Nephron progenitor cell (in vitro differentiated cells): ENCODE data around the gene GCH1.

Source experiments
- DNase-seq: peaks from one replicate; pipeline ENCODE4 v3.0.0; 2021
- H3K27ac Mint-ChIP-seq: 2 replicates; pipeline ENCODE4 v1.8.0; 2021; ENCODE audit warnings: mild to moderate bottlenecking, moderate library complexity, mixed read lengths
- H3K27me3 Mint-ChIP-seq: 2 replicates; pipeline ENCODE4 v1.8.0; 2021; ENCODE audit warnings: mild to moderate bottlenecking, low read depth, mixed read lengths; ENCODE audit not compliant: poor library complexity
- H3K36me3 Mint-ChIP-seq: 2 replicates; pipeline ENCODE4 v1.8.0; 2021; ENCODE audit warnings: low read depth, mixed read lengths
- H3K4me1 Mint-ChIP-seq: 2 replicates; pipeline ENCODE4 v1.8.0; 2021; ENCODE audit warnings: mixed read lengths
- H3K4me3 Mint-ChIP-seq: 2 replicates; pipeline ENCODE4 v1.8.0; 2021; ENCODE audit warnings: mild to moderate bottlenecking, moderate library complexity, mixed read lengths
- H3K9me3 Mint-ChIP-seq: 2 replicates; pipeline ENCODE4 v1.8.0; 2021; ENCODE audit warnings: mild to moderate bottlenecking, moderate library complexity, mixed read lengths
- CTCF ChIP-seq: fragments of 200-600 bp; sonication (generic); IDR thresholded peaks from 2 replicates; pipeline ENCODE4 v1.5.0; 2021; ENCODE audit warnings: antibody characterized with exemption

GCH1 gene

DNA sequence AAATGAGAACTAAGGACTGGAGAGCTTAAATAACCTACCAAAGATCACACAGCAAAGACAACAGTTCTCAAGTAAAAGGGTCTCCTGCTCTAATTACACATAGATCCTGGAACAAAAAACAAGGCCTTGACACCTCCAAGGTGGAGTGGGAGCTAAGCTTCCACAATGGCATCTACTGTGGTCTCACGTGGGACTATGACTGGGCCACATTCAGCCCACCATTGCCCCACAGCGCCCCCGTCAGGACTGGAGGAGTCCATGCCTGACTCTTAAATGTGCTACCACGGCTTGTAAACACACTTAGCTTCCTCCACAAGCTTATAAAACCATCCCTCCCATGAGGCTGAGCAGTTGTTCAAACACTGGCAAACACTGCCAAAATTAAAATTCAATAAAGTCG is 88.5 kb downstream of the GCH1 start:
- H3K27ac Mint-ChIP-seq: no peak overlapping the region
- no peaks in the 10 kb centered on the region for H3K36me3 Mint-ChIP-seq
- no peak overlapping the region for H3K4me3 Mint-ChIP-seq
- no peaks in the 10 kb centered on the region for H3K9me3 Mint-ChIP-seq
- H3K27me3 Mint-ChIP-seq: peaks cover 20% of the 10 kb centered on the region
- no peak for DNase-seq
- H3K4me1 Mint-ChIP-seq: peaks cover 24% of the 10 kb centered on the region
- peak; percentile 9 for TF ChIP-seq CTCF

DNA sequence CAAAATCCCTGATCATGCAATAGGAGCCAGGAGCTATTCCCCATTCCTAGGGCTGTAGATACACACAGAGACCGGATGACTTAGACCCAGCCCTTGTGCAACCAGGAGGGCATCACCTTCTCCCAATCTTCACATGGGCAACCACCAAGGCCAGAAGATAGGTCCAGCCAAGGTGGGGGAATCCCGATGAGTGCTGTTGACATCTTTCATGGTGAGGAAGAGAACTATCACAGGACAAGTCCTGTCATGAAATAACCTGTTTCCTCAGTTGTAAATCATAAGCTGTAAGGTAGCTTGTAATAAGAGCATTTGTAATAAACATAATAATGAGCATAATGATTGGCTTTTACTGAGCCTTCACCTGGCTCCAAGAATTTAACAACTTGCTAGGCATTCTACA is 89.5 kb downstream of the GCH1 start:
- no peaks in the 10 kb centered on the region for H3K9me3 Mint-ChIP-seq
- H3K4me3 Mint-ChIP-seq: no peak overlapping the region
- H3K27ac Mint-ChIP-seq: no peak overlapping the region
- H3K27me3 Mint-ChIP-seq: peaks cover 23% of the 10 kb centered on the region
- H3K36me3 Mint-ChIP-seq: no peaks in the 10 kb centered on the region
- no peak for DNase-seq
- no peak for TF ChIP-seq CTCF
- peaks cover 14% of the 10 kb centered on the region for H3K4me1 Mint-ChIP-seq

- Mint-ChIP-seq H3K27ac (no peak overlapping the region), H3K4me1 (peaks cover 12% of the 10 kb centered on the region), H3K4me3 (no peak overlapping the region), H3K27me3 (peaks cover 27% of the 10 kb centered on the region), H3K36me3 (no peaks in the 10 kb centered on the region), H3K9me3 (no peaks in the 10 kb centered on the region)
- no peak for TF ChIP-seq CTCF
- no peak for DNase-seq
Observed at GRCh38 chr14:54812617-54813016, 90.0 kb downstream of the GCH1 start.

GRCh38 chr14:54809767-54810166 is 92.9 kb downstream of the GCH1 start:
- Mint-ChIP-seq H3K9me3 (no peaks in the 10 kb centered on the region), H3K27me3 (peaks cover 36% of the 10 kb centered on the region), H3K4me1 (peaks cover 15% of the 10 kb centered on the region), H3K36me3 (no peaks in the 10 kb centered on the region), H3K4me3 (no peak overlapping the region), H3K27ac (no peak overlapping the region)
- no peak for DNase-seq
- no peak for TF ChIP-seq CTCF

DNA sequence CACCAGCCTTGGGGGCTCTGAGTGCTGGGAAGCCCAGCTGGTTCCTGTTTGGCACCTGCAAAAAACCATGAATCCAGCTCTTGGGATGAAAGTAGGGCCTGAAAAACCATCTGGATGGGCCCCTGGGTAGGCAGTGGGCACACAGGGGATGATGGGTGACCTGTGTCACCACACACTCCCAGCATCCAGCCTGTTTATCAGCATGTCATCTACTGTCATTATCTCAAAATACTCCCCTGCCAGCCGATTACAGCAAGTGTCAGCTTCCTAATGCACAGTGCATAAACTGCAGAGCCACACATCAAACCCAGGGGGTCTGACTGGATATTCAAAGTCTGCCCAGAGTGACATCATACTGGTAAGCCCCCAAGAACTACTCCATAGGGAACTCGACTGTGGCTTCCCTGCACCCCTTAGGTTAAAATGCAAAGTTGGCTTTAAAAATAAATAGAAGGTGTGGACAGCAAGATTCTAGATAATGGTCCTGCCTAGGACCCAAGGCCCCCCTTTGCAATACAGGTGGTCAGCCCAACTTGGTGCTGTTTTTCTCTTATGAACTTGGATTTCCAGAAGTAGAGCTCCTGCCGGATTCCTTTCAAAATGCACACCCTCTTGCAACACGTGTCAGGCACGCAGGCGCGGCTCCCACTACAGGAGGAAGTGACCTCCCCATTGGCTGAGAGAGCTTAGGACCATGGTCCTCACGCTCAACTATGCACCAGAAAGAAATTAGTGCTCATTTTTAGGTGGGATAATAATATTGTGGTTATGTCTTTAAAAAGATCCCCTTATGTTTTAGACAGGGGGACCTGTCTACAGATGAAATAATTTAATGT is 94.1 kb downstream of the GCH1 start:
- DNase-seq: no peak
- TF ChIP-seq CTCF: no peak
- Mint-ChIP-seq H3K9me3 (no peaks in the 10 kb centered on the region), H3K27me3 (peaks cover 37% of the 10 kb centered on the region), H3K36me3 (no peaks in the 10 kb centered on the region), H3K4me1 (peaks cover 25% of the 10 kb centered on the region), H3K4me3 (no peak overlapping the region), H3K27ac (no peak overlapping the region)

DNA sequence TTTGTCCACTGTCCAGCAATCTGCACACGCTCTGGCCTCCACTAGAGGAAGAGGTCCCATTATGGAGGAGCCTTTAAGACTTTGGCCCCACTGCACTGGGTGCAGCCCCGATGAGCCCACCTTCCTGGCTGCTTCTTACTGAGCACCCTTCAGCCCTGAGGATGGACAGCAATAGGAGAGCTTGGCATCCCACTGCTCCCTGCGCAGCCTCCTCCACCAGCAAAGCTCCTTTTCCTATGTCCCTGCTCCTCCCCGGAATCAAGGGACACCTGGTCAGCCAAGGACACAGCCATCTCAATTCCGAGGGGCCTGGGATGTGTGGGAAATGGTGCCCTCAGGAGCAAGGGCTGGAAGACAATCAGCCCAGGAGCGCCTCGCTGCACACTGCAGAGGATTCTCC is 94.7 kb downstream of the GCH1 start:
- Mint-ChIP-seq H3K4me1 (peaks cover 28% of the 10 kb centered on the region), H3K27ac (no peak overlapping the region), H3K4me3 (no peak overlapping the region), H3K36me3 (no peaks in the 10 kb centered on the region), H3K9me3 (no peaks in the 10 kb centered on the region), H3K27me3 (peaks cover 35% of the 10 kb centered on the region)
- no peak for TF ChIP-seq CTCF
- DNase-seq: no peak
